Measurements from ENCODE around the gene EEFSEC.

EEFSEC gene

GRCh38 chr3:128340198-128340903 lies 187.1 kb downstream of the EEFSEC start:
- H3K4me3 ChIP-seq (ENCODE audit: low read depth in 1 of 2, low read length in 2 of 2): no peak overlapping the region
- no peak overlapping the region for H3K27ac ChIP-seq (ENCODE audit: low read depth, low read length)
- H3K4me1 ChIP-seq (ENCODE audit: insufficient read depth, low read length): no peaks in the 10 kb centered on the region
- H3K9ac ChIP-seq (ENCODE audit: low read length): no peak overlapping the region
- peaks cover 14% of the 10 kb centered on the region for H3K36me3 ChIP-seq (ENCODE audit: insufficient read depth, low read length)
- H3K27me3 ChIP-seq (ENCODE audit: control insufficient read depth in 1 of 2, insufficient read depth in 2 of 2, low read length in 2 of 2): no peaks in the 10 kb centered on the region
- no peaks in the 10 kb centered on the region for H3K9me3 ChIP-seq (ENCODE audit: low read length)

DNA sequence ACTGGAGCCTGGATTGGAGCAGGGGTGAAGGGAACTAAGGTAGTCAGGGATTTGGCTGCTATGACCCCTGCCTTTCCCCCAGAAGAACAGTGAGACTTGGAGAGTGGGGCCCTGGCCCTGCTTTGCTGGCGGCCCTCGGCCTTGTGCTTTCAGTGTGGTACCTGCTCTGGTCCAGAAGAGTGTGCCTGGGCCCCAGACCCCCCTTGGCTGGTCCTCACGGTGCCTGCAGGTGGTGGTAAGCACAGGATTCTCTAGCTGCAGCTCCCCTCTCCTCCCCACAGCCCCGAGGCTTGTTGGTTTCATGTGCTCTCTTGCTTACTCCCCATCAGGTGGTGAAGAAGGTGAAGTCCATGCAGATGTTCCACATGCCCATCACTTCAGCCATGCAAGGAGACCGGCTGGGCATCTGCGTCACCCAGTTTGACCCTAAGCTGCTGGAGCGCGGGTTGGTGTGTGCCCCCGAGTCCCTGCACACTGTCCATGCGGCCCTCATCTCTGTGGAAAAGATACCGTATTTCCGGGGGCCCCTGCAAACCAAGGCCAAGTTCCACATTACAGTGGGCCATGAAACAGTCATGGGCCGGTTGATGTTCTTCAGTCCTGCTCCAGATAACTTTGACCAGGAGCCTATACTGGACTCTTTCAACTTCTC lies 187.7 kb downstream of the EEFSEC start:
- Histone ChIP-seq H3K36me3 (ENCODE audit: insufficient read depth, low read length) (peaks cover 14% of the 10 kb centered on the region), H3K4me3 (ENCODE audit: low read depth in 1 of 2, low read length in 2 of 2) (no peak overlapping the region), H3K27ac (ENCODE audit: low read depth, low read length) (no peak overlapping the region), H3K4me1 (ENCODE audit: insufficient read depth, low read length) (no peaks in the 10 kb centered on the region), H3K9me3 (ENCODE audit: low read length) (no peaks in the 10 kb centered on the region), H3K27me3 (ENCODE audit: control insufficient read depth in 1 of 2, insufficient read depth in 2 of 2, low read length in 2 of 2) (no peaks in the 10 kb centered on the region), H3K9ac (ENCODE audit: low read length) (no peak overlapping the region)

DNA sequence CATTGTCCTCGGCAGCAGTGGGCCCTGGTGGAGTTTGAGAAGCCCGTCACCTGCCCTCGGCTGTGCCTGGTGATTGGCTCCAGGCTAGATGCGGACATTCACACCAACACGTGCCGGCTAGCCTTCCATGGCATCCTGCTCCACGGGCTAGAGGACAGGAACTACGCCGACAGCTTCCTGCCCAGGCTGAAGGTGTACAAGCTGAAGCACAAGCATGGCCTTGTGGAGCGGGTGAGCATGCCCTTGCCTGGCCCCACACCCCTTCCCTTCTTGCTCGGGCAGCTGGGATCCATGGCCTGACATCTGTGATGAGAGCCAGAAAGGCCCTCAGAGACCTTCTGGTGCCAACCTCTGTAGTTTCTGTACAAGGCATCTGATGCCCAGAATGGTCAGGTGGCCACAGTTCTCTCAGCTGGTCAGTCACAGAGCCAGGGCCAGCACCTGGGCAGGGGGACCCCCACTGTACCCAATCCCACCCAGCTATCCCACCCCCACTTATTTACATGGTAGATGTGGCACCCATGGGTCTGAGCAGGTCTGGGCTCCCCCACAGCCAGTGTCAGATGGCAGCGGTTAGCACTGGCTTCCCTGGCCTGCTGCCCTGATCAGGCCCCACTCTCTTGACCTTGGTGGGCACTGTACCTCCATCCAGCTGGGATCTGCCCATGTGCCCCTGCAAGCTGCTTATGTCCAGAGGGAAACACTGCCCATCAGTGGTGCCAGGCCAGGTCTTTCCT lies 188.5 kb downstream of the EEFSEC start:
- Histone ChIP-seq H3K4me1 (ENCODE audit: insufficient read depth, low read length) (no peaks in the 10 kb centered on the region), H3K27ac (ENCODE audit: low read depth, low read length) (no peak overlapping the region), H3K27me3 (ENCODE audit: control insufficient read depth in 1 of 2, insufficient read depth in 2 of 2, low read length in 2 of 2) (no peaks in the 10 kb centered on the region), H3K9ac (ENCODE audit: low read length) (no peak overlapping the region), H3K9me3 (ENCODE audit: low read length) (no peaks in the 10 kb centered on the region), H3K36me3 (ENCODE audit: insufficient read depth, low read length) (peaks cover 14% of the 10 kb centered on the region), H3K4me3 (ENCODE audit: low read depth in 1 of 2, low read length in 2 of 2) (no peak overlapping the region)

- Histone ChIP-seq H3K27me3 (ENCODE audit: control insufficient read depth in 1 of 2, insufficient read depth in 2 of 2, low read length in 2 of 2) (no peaks in the 10 kb centered on the region), H3K27ac (ENCODE audit: low read depth, low read length) (no peak overlapping the region), H3K9me3 (ENCODE audit: low read length) (no peaks in the 10 kb centered on the region), H3K4me3 (ENCODE audit: low read depth in 1 of 2, low read length in 2 of 2) (no peak overlapping the region), H3K4me1 (ENCODE audit: insufficient read depth, low read length) (no peaks in the 10 kb centered on the region), H3K36me3 (ENCODE audit: insufficient read depth, low read length) (peaks cover 14% of the 10 kb centered on the region), H3K9ac (ENCODE audit: low read length) (no peak overlapping the region)
Observed at GRCh38 chr3:128342701-128343180, 189.5 kb downstream of the EEFSEC start.

GRCh38 chr3:128343287-128344051 lies 190.2 kb downstream of the EEFSEC start:
- no peak overlapping the region for H3K4me3 ChIP-seq (ENCODE audit: low read depth in 1 of 2, low read length in 2 of 2)
- H3K9ac ChIP-seq (ENCODE audit: low read length): no peak overlapping the region
- no peaks in the 10 kb centered on the region for H3K9me3 ChIP-seq (ENCODE audit: low read length)
- no peaks in the 10 kb centered on the region for H3K4me1 ChIP-seq (ENCODE audit: insufficient read depth, low read length)
- no peak overlapping the region for H3K27ac ChIP-seq (ENCODE audit: low read depth, low read length)
- no peaks in the 10 kb centered on the region for H3K27me3 ChIP-seq (ENCODE audit: control insufficient read depth in 1 of 2, insufficient read depth in 2 of 2, low read length in 2 of 2)
- H3K36me3 ChIP-seq (ENCODE audit: insufficient read depth, low read length): peaks cover 14% of the 10 kb centered on the region

DNA sequence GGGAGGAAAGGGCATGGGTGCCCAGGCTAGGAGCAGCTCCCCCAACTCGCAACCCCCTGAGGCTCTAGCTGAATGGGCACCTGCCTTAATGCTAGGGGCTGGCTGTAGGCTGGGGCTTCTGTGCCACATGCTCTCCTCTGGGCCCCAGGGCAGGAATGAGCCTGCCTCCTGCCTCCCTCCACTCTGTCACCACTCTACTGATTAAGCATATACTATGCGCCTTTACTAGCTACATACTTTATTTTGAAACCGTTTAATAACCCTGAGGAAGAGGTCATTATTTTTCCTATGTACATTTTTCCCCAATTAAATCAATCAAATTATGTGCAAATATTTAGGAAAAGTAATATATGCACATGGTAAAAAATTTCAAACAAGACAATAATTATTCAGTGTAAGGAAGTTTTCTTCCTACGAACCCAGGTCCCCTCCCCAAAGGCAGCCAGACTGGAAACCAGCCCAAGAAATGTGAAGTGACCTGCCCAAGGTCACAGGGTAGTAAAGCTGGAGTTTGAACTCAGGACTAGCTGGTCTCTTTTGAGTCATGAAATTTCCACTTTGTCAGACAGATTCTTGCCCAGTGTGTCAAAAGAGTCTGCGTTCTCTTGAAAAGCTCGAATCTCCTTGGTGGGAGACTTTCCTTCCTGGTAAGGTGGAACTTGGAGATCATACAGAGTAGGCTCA lies 190.9 kb downstream of the EEFSEC start:
- Histone ChIP-seq H3K9ac (ENCODE audit: low read length) (no peak overlapping the region), H3K4me3 (ENCODE audit: low read depth in 1 of 2, low read length in 2 of 2) (no peak overlapping the region), H3K4me1 (ENCODE audit: insufficient read depth, low read length) (no peaks in the 10 kb centered on the region), H3K27me3 (ENCODE audit: control insufficient read depth in 1 of 2, insufficient read depth in 2 of 2, low read length in 2 of 2) (no peaks in the 10 kb centered on the region), H3K9me3 (ENCODE audit: low read length) (no peaks in the 10 kb centered on the region), H3K36me3 (ENCODE audit: insufficient read depth, low read length) (peaks cover 14% of the 10 kb centered on the region), H3K27ac (ENCODE audit: low read depth, low read length) (no peak overlapping the region)

DNA sequence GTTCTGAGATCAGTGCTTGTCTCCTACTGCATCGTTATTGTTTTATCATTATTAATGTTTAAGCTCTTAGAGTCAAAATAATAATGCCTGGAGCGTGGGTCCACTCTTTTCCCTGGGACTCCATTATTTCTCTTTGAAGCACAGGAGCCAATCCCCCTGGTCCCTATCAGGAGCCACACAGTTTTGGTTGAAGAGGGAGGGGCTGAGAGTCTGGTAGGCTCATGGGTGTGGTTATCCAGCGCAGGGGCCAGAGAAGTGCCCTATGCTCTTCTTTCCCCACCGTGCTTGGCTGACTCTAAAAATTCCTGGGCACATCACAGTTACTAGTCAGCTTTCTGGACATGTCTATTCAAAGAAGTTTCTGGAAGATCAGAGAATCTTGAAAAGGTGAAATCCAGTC lies 191.9 kb downstream of the EEFSEC start:
- H3K27me3 ChIP-seq (ENCODE audit: control insufficient read depth in 1 of 2, insufficient read depth in 2 of 2, low read length in 2 of 2): no peaks in the 10 kb centered on the region
- no peak overlapping the region for H3K4me3 ChIP-seq (ENCODE audit: low read depth in 1 of 2, low read length in 2 of 2)
- no peaks in the 10 kb centered on the region for H3K4me1 ChIP-seq (ENCODE audit: insufficient read depth, low read length)
- H3K27ac ChIP-seq (ENCODE audit: low read depth, low read length): no peak overlapping the region
- no peaks in the 10 kb centered on the region for H3K9me3 ChIP-seq (ENCODE audit: low read length)
- no peak overlapping the region for H3K9ac ChIP-seq (ENCODE audit: low read length)
- peaks cover 14% of the 10 kb centered on the region for H3K36me3 ChIP-seq (ENCODE audit: insufficient read depth, low read length)

- no peak overlapping the region for H3K4me3 ChIP-seq (ENCODE audit: low read depth in 1 of 2, low read length in 2 of 2)
- H3K9ac ChIP-seq (ENCODE audit: low read length): no peak overlapping the region
- H3K9me3 ChIP-seq (ENCODE audit: low read length): no peaks in the 10 kb centered on the region
- H3K27ac ChIP-seq (ENCODE audit: low read depth, low read length): no peak overlapping the region
- H3K36me3 ChIP-seq (ENCODE audit: insufficient read depth, low read length): peaks cover 13% of the 10 kb centered on the region
- H3K4me1 ChIP-seq (ENCODE audit: insufficient read depth, low read length): no peaks in the 10 kb centered on the region
- no peaks in the 10 kb centered on the region for H3K27me3 ChIP-seq (ENCODE audit: control insufficient read depth in 1 of 2, insufficient read depth in 2 of 2, low read length in 2 of 2)
Observed at GRCh38 chr3:128346562-128346961, 193.3 kb downstream of the EEFSEC start.

GRCh38 chr3:128347282-128347681 lies 194.0 kb downstream of the EEFSEC start:
- Histone ChIP-seq H3K4me1 (ENCODE audit: insufficient read depth, low read length) (no peaks in the 10 kb centered on the region), H3K36me3 (ENCODE audit: insufficient read depth, low read length) (peaks cover 7% of the 10 kb centered on the region), H3K27ac (ENCODE audit: low read depth, low read length) (no peak overlapping the region), H3K9ac (ENCODE audit: low read length) (no peak overlapping the region), H3K4me3 (ENCODE audit: low read depth in 1 of 2, low read length in 2 of 2) (no peak overlapping the region), H3K9me3 (ENCODE audit: low read length) (no peaks in the 10 kb centered on the region), H3K27me3 (ENCODE audit: control insufficient read depth in 1 of 2, insufficient read depth in 2 of 2, low read length in 2 of 2) (no peaks in the 10 kb centered on the region)

DNA sequence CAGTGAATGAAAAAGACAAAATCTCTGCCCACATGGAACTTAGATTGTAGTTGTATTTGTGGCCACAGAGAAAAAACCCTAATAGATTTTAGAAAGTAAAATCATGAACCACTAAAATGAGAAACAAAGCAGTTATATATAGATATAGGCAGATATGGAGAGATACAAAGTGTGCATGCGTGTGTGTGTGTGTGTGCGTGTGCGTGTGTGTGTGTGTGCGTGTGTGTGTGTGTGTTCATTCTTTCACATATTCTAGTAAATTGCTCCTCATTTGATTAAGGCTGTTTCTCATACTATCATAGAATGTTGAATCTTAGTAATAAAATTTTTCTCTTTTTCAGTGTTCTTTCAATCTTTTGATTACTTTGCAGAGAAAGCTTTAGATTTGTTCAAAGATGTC lies 194.8 kb downstream of the EEFSEC start:
- Histone ChIP-seq H3K36me3 (ENCODE audit: insufficient read depth, low read length) (peaks cover 4% of the 10 kb centered on the region), H3K9ac (ENCODE audit: low read length) (no peak overlapping the region), H3K27ac (ENCODE audit: low read depth, low read length) (no peak overlapping the region), H3K4me3 (ENCODE audit: low read depth in 1 of 2, low read length in 2 of 2) (no peak overlapping the region), H3K9me3 (ENCODE audit: low read length) (no peaks in the 10 kb centered on the region), H3K4me1 (ENCODE audit: insufficient read depth, low read length) (no peaks in the 10 kb centered on the region), H3K27me3 (ENCODE audit: control insufficient read depth in 1 of 2, insufficient read depth in 2 of 2, low read length in 2 of 2) (no peaks in the 10 kb centered on the region)

Measured in muscle layer of colon (tissue), 2 donors.